H1 (cell line): ENCODE data around the gene FKBP5. TPM values are rescaled to one million over a fixed set of nuclear protein-coding genes. Genes with fewer than 3 reads are reported as not detected.

Experiments used
- CTCF ChIA-PET: fragments of 300-600 bp; sonication (Branson Sonifier 250); formaldehyde crosslinking; loops from one replicate; lab custom pipeline; 2021; ENCODE audit not compliant: partially characterized antibody; lab: Charles Lee
- POLR2A ChIA-PET: fragments of 300-600 bp; sonication (Branson Sonifier 250); formaldehyde crosslinking; loops from one replicate; lab custom pipeline; 2021; ENCODE audit warnings: inconsistent platforms; ENCODE audit not compliant: partially characterized antibody; lab: Charles Lee
- DNase-seq, 2 experiments: peaks; one replicate each; pipeline versions ENCODE4 v3.0.0 to v3.0.0-alpha.2; 2010 to 2022; ENCODE audit warnings: low spot score in 2 of 2, low read depth in 1 of 2, mixed read lengths in 1 of 2
- FAIRE-seq: peaks from 2 replicates; lab custom pipeline; 2011; peaks lifted over from hg19 to GRCh38; lab: Jason Lieb, UNC
- H2AFZ ChIP-seq: 2 replicates; pipeline ENCODE4 v1.8.1; 2012; ENCODE audit warnings: low read length, inconsistent platforms
- H2AK5ac ChIP-seq: 2 replicates; pipeline ENCODE4 v1.6.1; 2013; ENCODE audit warnings: low read depth, low read length
- H2BK120ac ChIP-seq: replicated peaks from 2 replicates; pipeline ENCODE3; 2013; ENCODE audit warnings: low read depth, low read length, inconsistent platforms
- H2BK12ac ChIP-seq: 2 replicates; pipeline ENCODE4 v1.6.1; 2013; ENCODE audit warnings: low read depth, low read length
- H2BK15ac ChIP-seq: 2 replicates; pipeline ENCODE4 v1.6.1; 2013; ENCODE audit warnings: low read length
- H2BK20ac ChIP-seq: 2 replicates; pipeline ENCODE4 v1.6.1; 2013; ENCODE audit warnings: low read length
- H2BK5ac ChIP-seq: 2 replicates; pipeline ENCODE4 v1.6.1; 2013; ENCODE audit warnings: low read depth, low read length
- H3K14ac ChIP-seq: 2 replicates; pipeline ENCODE4 v1.6.1; 2013; ENCODE audit warnings: inconsistent platforms; ENCODE audit not compliant: insufficient read length
- H3K18ac ChIP-seq: 2 replicates; pipeline ENCODE4 v1.6.1; 2013; ENCODE audit warnings: low read length; ENCODE audit errors: extremely low read depth
- H3K23ac ChIP-seq: 2 replicates; pipeline ENCODE4 v1.6.1; 2013; ENCODE audit warnings: inconsistent platforms; ENCODE audit not compliant: insufficient read length
- H3K23me2 ChIP-seq: 2 replicates; pipeline ENCODE4 v1.6.1; 2013; ENCODE audit warnings: low read depth, low read length
- H3K27ac ChIP-seq: 2 replicates; pipeline ENCODE4 v1.6.1; 2011; ENCODE audit warnings: low read depth, low read length, inconsistent platforms
- H3K27me3 ChIP-seq, 4 experiments: replicated peaks in 1 of 4; 1 replicate in 1 of 4; 2 replicates in 3 of 4; pipeline versions ENCODE4 v1.6.1 to v1.8.1; 2011 to 2013; ENCODE audit warnings: low read length in 3 of 4, mild to moderate bottlenecking in 3 of 4, inconsistent platforms in 2 of 4, mixed read lengths in 2 of 4, moderate library complexity in 1 of 4; ENCODE audit not compliant: control insufficient read depth in 3 of 4, insufficient read depth in 3 of 4; ENCODE audit errors: extremely low read depth in 1 of 4
- H3K36me3 ChIP-seq, 4 experiments: 2 replicates each; pipeline versions ENCODE4 v1.6.1 to v1.8.1; 2011 to 2013; ENCODE audit warnings: mild to moderate bottlenecking in 4 of 4, low read length in 3 of 4, moderate library complexity in 2 of 4, control low read depth in 1 of 4, inconsistent platforms in 1 of 4; ENCODE audit not compliant: insufficient read depth in 4 of 4, control insufficient read depth in 2 of 4
- H3K4ac ChIP-seq: replicated peaks from 2 replicates; pipeline ENCODE3; 2013; ENCODE audit warnings: low read length, low read depth, mixed read lengths, inconsistent platforms; ENCODE audit not compliant: insufficient read length
- H3K4me1 ChIP-seq, 4 experiments: replicated peaks in 1 of 4; 1 replicate in 1 of 4; 2 replicates in 3 of 4; pipeline versions ENCODE4 v1.6.1 to v1.8.1; 2011 to 2013; ENCODE audit warnings: low read length in 3 of 4, inconsistent platforms in 2 of 4, mixed read lengths in 1 of 4; ENCODE audit not compliant: insufficient read depth in 4 of 4, control insufficient read depth in 3 of 4
- H3K4me2 ChIP-seq, 2 experiments: 2 replicates each; pipeline versions ENCODE4 v1.6.1 to v1.8.1; 2011 to 2013; ENCODE audit warnings: low read depth in 2 of 2, low read length in 2 of 2, control low read depth in 1 of 2, inconsistent platforms in 1 of 2, mild to moderate bottlenecking in 1 of 2; ENCODE audit not compliant: insufficient read depth in 1 of 2
- H3K4me3 ChIP-seq, 4 experiments: fragments of 200-600, 300-600 bp in 1 of 4; sonication (generic), shearing (Covaris generic), sonication (Bioruptor Twin) in 1 of 4; 2 replicates each; pipeline versions ENCODE4 v1.5.1 to v1.8.1; 2011 to 2016; ENCODE audit warnings: low read length in 4 of 4, low read depth in 3 of 4, control low read depth in 2 of 4, inconsistent platforms in 2 of 4, mild to moderate bottlenecking in 2 of 4, mixed read lengths in 1 of 4, moderate library complexity in 1 of 4; ENCODE audit not compliant: insufficient read depth in 2 of 4; ENCODE audit errors: extremely low read depth in 1 of 4
- H3K56ac ChIP-seq: replicated peaks from 2 replicates; pipeline ENCODE3; 2013; ENCODE audit warnings: low read depth, mild to moderate bottlenecking, mixed read lengths, low read length, inconsistent platforms; ENCODE audit not compliant: insufficient read length
- H3K79me1 ChIP-seq: 2 replicates; pipeline ENCODE4 v1.6.1; 2013; ENCODE audit warnings: low read depth, low read length, control low read depth
- H3K79me2 ChIP-seq, 2 experiments: 2 replicates each; pipeline versions ENCODE4 v1.6.1 to v1.8.1; 2012 to 2013; ENCODE audit warnings: low read length in 2 of 2, mild to moderate bottlenecking in 2 of 2, inconsistent platforms in 1 of 2; ENCODE audit not compliant: insufficient read depth in 2 of 2, control insufficient read depth in 1 of 2
- H3K9ac ChIP-seq, 4 experiments: replicated peaks in 1 of 4; 1 replicate in 1 of 4; 2 replicates in 3 of 4; pipeline versions ENCODE4 v1.6.1 to v1.8.1; 2011 to 2013; ENCODE audit warnings: low read depth in 3 of 4, low read length in 3 of 4, control low read depth in 2 of 4, mild to moderate bottlenecking in 2 of 4, moderate library complexity in 2 of 4, inconsistent platforms in 1 of 4; ENCODE audit errors: extremely low read depth in 1 of 4
- H3K9me3 ChIP-seq, 2 experiments: 2 replicates each; pipeline versions ENCODE4 v1.6.1 to v1.8.1; 2012 to 2013; ENCODE audit warnings: mild to moderate bottlenecking in 2 of 2, moderate library complexity in 2 of 2, control low read depth in 1 of 2, inconsistent platforms in 1 of 2, low read depth in 1 of 2, low read length in 1 of 2, mixed read lengths in 1 of 2; ENCODE audit not compliant: insufficient read depth in 2 of 2
- H4K20me1 ChIP-seq, 2 experiments: replicated peaks in 1 of 2; 2 replicates each; pipeline versions ENCODE3 to v1.8.1; 2011 to 2013; ENCODE audit warnings: inconsistent platforms in 2 of 2, low read length in 2 of 2, mild to moderate bottlenecking in 1 of 2; ENCODE audit not compliant: insufficient read depth in 2 of 2, control insufficient read depth in 1 of 2
- H4K5ac ChIP-seq: 2 replicates; pipeline ENCODE4 v1.6.1; 2013; ENCODE audit warnings: low read length, low read depth, mixed read lengths, inconsistent platforms; ENCODE audit not compliant: insufficient read length
- H4K8ac ChIP-seq: 2 replicates; pipeline ENCODE4 v1.8.0; 2013; ENCODE audit warnings: mild to moderate bottlenecking, moderate library complexity, low read length, inconsistent platforms; ENCODE audit not compliant: insufficient read depth; ENCODE audit errors: extremely low read depth
- H4K91ac ChIP-seq: replicated peaks from 2 replicates; pipeline ENCODE3; 2013; ENCODE audit warnings: low read length, mixed read lengths, inconsistent platforms; ENCODE audit not compliant: insufficient read length
- GTF2F1 ChIP-seq: IDR thresholded peaks from 2 replicates; pipeline ENCODE4 v1.6.1; 2012; ENCODE audit warnings: low read depth, low read length, improper control_type of control experiment, borderline replicate concordance
- JUND ChIP-seq: IDR thresholded peaks from 2 replicates; pipeline ENCODE4 v1.6.1; 2011; ENCODE audit warnings: mild to moderate bottlenecking, improper control_type of control experiment, low read length
- MAX ChIP-seq: IDR thresholded peaks from 2 replicates; pipeline ENCODE4 v1.6.1; 2012; ENCODE audit warnings: inconsistent platforms
- RNF2 ChIP-seq: fragments of 200-900, 300-1000 bp; sonication (generic); IDR thresholded peaks from 2 replicates; pipeline ENCODE4 v1.7.1; 2016; ENCODE audit warnings: borderline replicate concordance, low read depth, mild to moderate bottlenecking, antibody characterized with exemption, low read length; ENCODE audit not compliant: poor library complexity, severe bottlenecking; ENCODE audit errors: missing control alignments
- whole genome bisulfite sequencing, 2 experiments: shearing (Covaris generic) in 1 of 2; methylation state at CpG; one replicate each; pipeline versions ENCODE4 v1.1.6 to v1.1.7; 2013 to 2015; ENCODE audit warnings: low lambda C conversion rate in 2 of 2, mixed read lengths in 2 of 2, inconsistent platforms in 1 of 2, low coverage in 1 of 2, missing lambda C conversion rate in 1 of 2; ENCODE audit not compliant: insufficient replicate concordance in 2 of 2, insufficient coverage in 1 of 2, insufficient read length in 1 of 2; ENCODE audit errors: extremely low coverage in 1 of 2, missing lambda C conversion rate in 1 of 2; 5-methylcytosine and 5-hydroxymethylcytosine counted together
- polyA plus RNA-seq, 7 experiments: library from polyadenylated mRNA; depleted of rRNA in 3 of 7; stranded (reverse) in 5 of 7; unstranded in 2 of 7; fragments of >200 nt in 5 of 7; fragments of 200-250 nt in 2 of 7; gene quantifications; 1 replicate in 5 of 7; 2 replicates in 1 of 7; 4 replicates in 1 of 7; pipeline versions ENCODE4 v1.2.1 to v1.2.3, GENCODE V29; 2011 to 2013; ENCODE audit warnings: missing spikeins in 2 of 7, mixed read lengths in 2 of 7
- total RNA-seq: library from RNA; stranded (reverse); fragmentation: NEBNext Ultra II Directional; extraction: Animal tissue kit (Norgen Biotek cat#: 25700); gene quantifications from 2 replicates; pipeline ENCODE4 v1.2.1, GENCODE V29; 2021

FKBP5 gene
- total and polyA plus RNA-seq, 2 of the 8 experiments (the other 6 are each of a cell fraction or from before 2014, with no cell fraction given): 14.3 to 40.4 TPM

DNA sequence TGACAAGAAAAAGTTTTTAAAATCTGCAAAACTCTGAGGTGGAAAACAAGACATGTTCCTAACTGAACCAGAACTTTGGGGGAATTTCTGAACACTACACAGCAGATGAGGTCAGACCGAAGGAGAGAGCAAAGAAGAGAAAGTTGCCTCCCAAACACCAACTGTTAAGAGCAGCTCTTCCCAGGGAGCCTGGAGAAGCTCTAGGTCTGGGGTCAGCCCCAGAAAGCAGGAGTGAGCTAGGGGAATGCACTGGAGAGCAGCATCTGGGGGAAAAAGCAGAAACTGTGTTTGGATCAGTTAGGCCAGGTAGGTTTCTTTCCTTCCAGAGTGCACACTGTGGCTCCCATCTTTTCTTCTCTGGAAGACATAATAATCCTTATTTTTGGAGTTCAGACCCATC is 41.3 kb downstream of the FKBP5 start:
- Histone ChIP-seq H2BK20ac (no peak overlapping the region), H2AFZ (no peak overlapping the region), H2BK15ac (no peak overlapping the region), H2BK12ac (no peak overlapping the region), H2AK5ac (no peak overlapping the region), H2BK120ac (no peak overlapping the region), H3K4me3 (no peak overlapping the region), H3K14ac (no peak overlapping the region), H3K9me3 (no peaks in the 10 kb centered on the region), H3K4ac (no peak overlapping the region), H3K79me1 (no peaks in the 10 kb centered on the region; the same call in 1 of the 2 replicates), H3K56ac (no peak overlapping the region), H3K27ac (no peak overlapping the region), H2BK5ac (no peak overlapping the region), H4K8ac (no peak overlapping the region), H3K23ac (no peak overlapping the region), H3K79me2 (peaks cover 0 to 32% of the 10 kb centered on the region in 2 experiments; a peak in 2 of 4 replicates), H3K18ac (no peak overlapping the region), H3K9ac (no peak overlapping the region), H4K20me1 (peaks cover 0 to 1% of the 10 kb centered on the region in 2 experiments), H3K4me1 (peaks cover 0 to 3% (median 1%) of the 10 kb centered on the region in 4 experiments; a peak in 4 of 7 replicates), H3K23me2 (no peaks in the 10 kb centered on the region), H3K36me3 (no peaks in the 10 kb centered on the region), H4K91ac (no peak overlapping the region), H3K4me2 (no peak overlapping the region), H3K27me3 (no peaks in the 10 kb centered on the region), H4K5ac (no peak overlapping the region)
- peak; percentile 24 for FAIRE-seq
- 67% methylated on average over 1 of the region's 1 CpG; no CpG with 5 or more reads in 1 of the 2 experiments for WGBS, 2 experiments
- ChIA-PET CTCF (interaction anchor here (0.7 to 2.0 kb wide), 2 partner anchors 22 to 89 kb away, joined by 3 to 6 read pairs; partner anchors contain the start of gene ARMC12), POLR2A (no interaction called here)
- DNase-seq: no peak
- TF ChIP-seq JUND: no peak
- no peak for TF ChIP-seq GTF2F1
- TF ChIP-seq RNF2: no peak
- TF ChIP-seq MAX: no peak
